Ramos (cell line): Measurements from ENCODE around the gene SLC15A3.

Source experiments
- in situ Hi-C: fragments of 300-500 bp; cut with MboI; formaldehyde crosslinking; loops from one replicate; pipeline ENCODE4 v1.14.3; 2022; ENCODE audit warnings: low sequenced_read_pairs; ENCODE audit not compliant: unreplicated experiment

SLC15A3 gene

GRCh38 chr11:60905551-60906113, 46.3 kb downstream of the SLC15A3 start:
- in situ Hi-C loops, result loop anchor here (25.0 kb wide), 2 partner anchors 443 to 1793 kb away; partner anchors contain the start of genes FAM111B and MS4A1

DNA sequence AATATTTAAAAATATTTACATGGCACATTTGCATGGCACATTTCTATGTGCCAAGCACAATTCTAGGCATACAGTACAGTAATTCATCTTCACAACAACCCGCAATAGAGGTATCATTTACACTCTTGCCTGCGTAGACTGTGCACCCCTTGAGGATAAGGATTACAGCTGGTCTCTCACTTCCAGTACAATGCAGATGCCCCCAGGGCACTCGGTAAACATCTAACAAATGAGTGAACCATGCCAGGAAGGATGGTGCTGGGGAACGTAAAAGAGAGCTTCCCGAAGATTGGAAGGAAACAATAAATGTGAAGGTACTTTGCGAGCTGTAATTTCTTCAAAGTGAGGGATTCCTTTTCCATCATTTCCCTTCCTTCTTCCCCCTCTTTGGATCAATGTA, 46.9 kb downstream of the SLC15A3 start:
- in situ Hi-C loops, result loop anchor here (25.0 kb wide), 2 partner anchors 443 to 1793 kb away; partner anchors contain the start of genes FAM111B and MS4A1

DNA sequence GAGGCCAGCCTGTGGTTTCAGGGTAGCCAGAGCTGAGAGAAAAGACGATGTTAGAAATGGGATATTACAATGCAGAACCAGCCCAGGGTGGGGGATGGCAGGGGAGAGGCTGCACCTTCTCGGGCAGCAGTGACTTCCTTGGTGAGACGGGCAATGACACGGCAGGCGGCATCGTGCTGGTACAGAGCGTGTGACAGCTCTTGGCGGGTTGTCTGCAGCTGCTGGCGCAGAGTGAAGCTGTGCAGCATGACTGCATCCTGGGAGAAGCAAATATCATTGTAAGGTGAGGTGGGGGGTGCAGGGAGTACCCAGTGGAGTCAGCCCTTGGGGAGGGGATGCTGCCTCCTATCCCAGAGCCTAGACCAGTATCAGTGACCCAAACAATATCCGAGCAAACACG, 49.4 kb downstream of the SLC15A3 start:
- in situ Hi-C loops, result loop anchor here (25.0 kb wide), 2 partner anchors 440 to 1790 kb away; partner anchors contain the start of genes FAM111B and MS4A1

DNA sequence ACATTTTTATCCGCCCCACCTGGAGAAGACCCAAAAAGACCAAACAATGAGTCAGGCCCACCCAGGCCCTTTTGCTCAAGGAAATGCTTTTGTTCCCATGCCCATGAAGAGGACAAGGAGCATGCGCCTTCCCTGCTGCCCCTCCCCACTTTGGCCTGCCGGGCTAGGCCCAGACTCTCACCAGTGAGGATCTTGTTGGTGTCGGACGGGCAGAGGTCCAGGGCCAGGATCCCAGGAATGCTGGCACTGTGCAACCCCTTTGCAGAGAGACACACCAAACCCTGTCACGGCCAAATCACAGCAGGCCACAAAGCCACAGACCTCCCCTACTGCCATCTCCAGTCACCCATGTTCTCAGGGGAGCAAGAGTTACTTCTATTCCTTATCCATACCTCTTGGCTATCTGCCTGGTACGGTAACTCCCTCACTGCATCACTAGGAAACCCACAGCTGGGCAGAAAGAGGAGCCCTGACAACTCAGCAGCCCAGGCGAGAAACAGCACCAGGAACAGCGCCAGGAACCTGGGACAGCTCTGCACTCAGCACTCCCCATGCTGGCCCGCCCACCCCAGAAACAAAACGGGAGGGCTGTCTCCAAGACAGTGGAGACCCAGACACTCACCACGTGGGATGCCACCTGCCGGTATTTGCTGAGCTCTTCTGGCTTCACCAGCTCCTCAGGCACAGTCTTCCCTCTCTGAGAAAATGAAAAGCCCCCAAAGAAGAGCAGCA, 51.1 kb downstream of the SLC15A3 start:
- in situ Hi-C loops, result loop anchor here (25.0 kb wide), 2 partner anchors 439 to 1789 kb away; partner anchors contain the start of genes FAM111B and MS4A1

- in situ Hi-C loops, result loop anchor here (25.0 kb wide), 2 partner anchors 438 to 1788 kb away; partner anchors contain the start of genes FAM111B and MS4A1
Measured at GRCh38 chr11:60899977-60900376, 52.0 kb downstream of the SLC15A3 start.

- in situ Hi-C loops, result no loop called here
Measured at GRCh38 chr11:60899046-60899936, 52.7 kb downstream of the SLC15A3 start.

- in situ Hi-C loops, result no loop called here
Measured at GRCh38 chr11:60897496-60897895, 54.5 kb downstream of the SLC15A3 start.

GRCh38 chr11:60895687-60896086, 56.3 kb downstream of the SLC15A3 start:
- in situ Hi-C loops, result no loop called here

DNA sequence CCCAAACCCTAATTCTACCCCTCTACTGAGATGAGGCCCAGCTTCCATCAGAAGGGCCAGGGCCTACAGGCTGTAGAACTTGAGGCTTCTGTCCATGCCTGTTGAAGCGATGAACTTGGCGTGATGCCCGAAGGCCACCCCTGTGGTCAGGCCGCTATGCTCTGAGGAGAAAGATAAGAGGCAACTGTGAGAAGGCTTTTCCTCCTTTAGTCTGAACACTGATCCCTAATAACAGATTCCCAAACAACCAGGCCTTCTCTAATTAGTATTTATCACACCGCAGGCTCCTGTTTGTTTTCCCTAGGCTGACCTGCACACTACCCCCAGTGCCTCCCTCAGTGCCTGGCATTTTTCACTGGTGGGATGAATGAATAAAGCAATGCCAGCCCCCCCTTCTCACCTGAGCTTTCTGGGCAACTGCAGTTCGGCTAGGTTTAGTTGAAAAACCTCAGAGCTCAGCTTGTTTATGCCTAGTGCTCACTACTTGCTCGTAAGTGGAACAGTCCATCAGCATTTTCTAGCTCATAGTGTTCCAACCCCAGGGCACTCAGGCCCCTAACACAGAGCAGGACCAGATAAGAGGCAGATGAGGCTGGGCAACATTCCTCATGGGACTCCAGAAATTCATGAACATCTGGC, 60.8 kb downstream of the SLC15A3 start:
- in situ Hi-C loops, result no loop called here

DNA sequence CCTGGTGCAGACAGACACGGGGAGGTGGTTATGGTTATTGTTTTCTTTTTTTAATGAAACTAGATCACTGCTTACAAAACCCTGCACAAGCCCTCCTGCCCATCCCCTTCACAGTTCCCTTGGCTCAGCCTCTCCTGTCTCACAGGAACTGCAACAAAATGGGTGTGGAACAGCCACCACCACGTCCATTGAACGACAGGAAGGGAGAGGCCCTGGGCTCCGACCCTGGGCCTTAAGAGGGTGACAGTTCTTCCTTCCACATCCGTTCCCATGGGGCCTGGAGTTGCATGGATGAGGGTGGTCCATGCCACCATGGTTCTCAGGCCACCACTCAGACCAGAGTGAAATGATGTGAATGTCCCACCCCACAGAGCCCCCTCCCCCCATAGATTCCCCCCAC, 61.3 kb downstream of the SLC15A3 start:
- in situ Hi-C loops, result no loop called here

- in situ Hi-C loops, result no loop called here
Measured at GRCh38 chr11:60889869-60890311, 62.1 kb downstream of the SLC15A3 start.

DNA sequence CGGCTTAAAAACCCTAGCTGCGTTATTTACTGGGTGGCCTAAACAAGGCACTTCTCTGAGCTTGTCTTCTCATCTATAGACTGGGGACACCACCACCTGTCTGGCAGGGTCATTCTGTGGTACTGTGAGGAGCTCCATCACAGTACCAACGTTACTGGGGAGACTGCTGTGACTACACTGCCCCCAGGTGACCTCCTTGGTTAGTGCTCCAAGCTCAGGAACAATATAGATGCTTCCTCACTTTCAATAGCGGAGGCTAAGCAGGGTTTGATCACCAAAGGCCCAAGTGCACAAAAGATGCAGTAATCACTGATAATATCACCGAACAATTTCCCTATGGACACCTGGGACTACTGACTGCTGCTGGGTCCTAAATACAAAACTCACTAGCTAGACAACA, 64.4 kb downstream of the SLC15A3 start:
- in situ Hi-C loops, result no loop called here
